GM23338 (cell line): ENCODE results near the gene FDXR. TPM values are rescaled to one million over a fixed set of nuclear protein-coding genes. Genes with fewer than 3 reads are reported as not detected.

ENCODE experiments used
- ATAC-seq: fragments of 200-7000 bp; cut with Tn5 transposase; 3 replicates; pipeline ENCODE4 v1.9.1; 2020
- DNase-seq: peaks from one replicate; pipeline ENCODE4 v3.0.0-alpha.2; 2015; ENCODE audit warnings: low spot score
- H2AFZ ChIP-seq: fragments of 200-600 bp; sonication (generic); 2 replicates; pipeline ENCODE4 v1.8.0; 2016; ENCODE audit warnings: antibody characterized with exemption, mild to moderate bottlenecking, moderate library complexity
- H3F3A ChIP-seq: fragments of 200-600 bp; sonication (generic); replicated peaks from 2 replicates; pipeline ENCODE4 v1.8.0; 2017; ENCODE audit warnings: antibody characterized with exemption, mixed run types, low read depth
- H3K27ac ChIP-seq: fragments of 200-600 bp; sonication (generic); 2 replicates; pipeline ENCODE4 v1.6.1; 2016; ENCODE audit warnings: low read depth
- H3K27me3 ChIP-seq: fragments of 200-600 bp; sonication (generic); 2 replicates; pipeline ENCODE4 v1.8.0; 2016; ENCODE audit warnings: mild to moderate bottlenecking, mixed run types, moderate library complexity; ENCODE audit not compliant: insufficient read depth
- H3K36me3 ChIP-seq: fragments of 200-600 bp; sonication (generic); 2 replicates; pipeline ENCODE4 v1.8.0; 2016; ENCODE audit warnings: mild to moderate bottlenecking; ENCODE audit not compliant: insufficient read depth
- H3K4me1 ChIP-seq: fragments of 200-600 bp; sonication (generic); 2 replicates; pipeline ENCODE4 v1.8.0; 2016; ENCODE audit warnings: mild to moderate bottlenecking, moderate library complexity; ENCODE audit not compliant: insufficient read depth
- H3K4me2 ChIP-seq: fragments of 200-600 bp; sonication (generic); 2 replicates; pipeline ENCODE4 v1.7.1; 2017; ENCODE audit warnings: mixed run types
- H3K4me3 ChIP-seq: fragments of 200-600 bp; sonication (generic); 2 replicates; pipeline ENCODE4 v1.6.1; 2016; ENCODE audit warnings: mixed run types
- H3K79me2 ChIP-seq: fragments of 200-600 bp; sonication (generic); replicated peaks from 2 replicates; pipeline ENCODE4 v1.8.0; 2017; ENCODE audit warnings: mild to moderate bottlenecking; ENCODE audit not compliant: insufficient read depth
- H3K9me2 ChIP-seq: fragments of 200-600 bp; sonication (generic); 2 replicates; pipeline ENCODE4 v1.8.0; 2017; ENCODE audit not compliant: insufficient read depth
- H4K20me1 ChIP-seq: fragments of 200-600 bp; sonication (generic); replicated peaks from 2 replicates; pipeline ENCODE4 v1.8.0; 2017; ENCODE audit warnings: mild to moderate bottlenecking; ENCODE audit not compliant: insufficient read depth
- H3K27ac Mint-ChIP-seq: 2 replicates; pipeline ENCODE4 v1.8.0; 2020; ENCODE audit warnings: inconsistent platforms, mild to moderate bottlenecking, moderate library complexity, mixed read lengths
- H3K27me3 Mint-ChIP-seq: 3 replicates; pipeline ENCODE4 v1.8.0; 2022; ENCODE audit warnings: low read depth, mild to moderate bottlenecking, moderate library complexity, mixed read lengths, inconsistent platforms; ENCODE audit not compliant: insufficient read depth, poor library complexity
- H3K36me3 Mint-ChIP-seq: 3 replicates; pipeline ENCODE4 v1.8.0; 2021; ENCODE audit warnings: low read depth, mild to moderate bottlenecking, inconsistent platforms, moderate library complexity, mixed read lengths
- H3K4me1 Mint-ChIP-seq: 3 replicates; pipeline ENCODE4 v1.8.0; 2020; ENCODE audit warnings: mild to moderate bottlenecking, inconsistent platforms, mixed read lengths
- H3K4me3 Mint-ChIP-seq: 3 replicates; pipeline ENCODE4 v1.8.0; 2021; ENCODE audit warnings: moderate library complexity, mild to moderate bottlenecking, inconsistent platforms, mixed read lengths
- H3K9me3 Mint-ChIP-seq: 3 replicates; pipeline ENCODE4 v1.8.0; 2020; ENCODE audit warnings: moderate library complexity, mild to moderate bottlenecking, inconsistent platforms, mixed read lengths
- CREB1 ChIP-seq: fragments of 250-450 bp; sonication (Bioruptor Pico); IDR thresholded peaks from 2 replicates; pipeline ENCODE4 v1.5.0; 2020; ENCODE audit warnings: low read depth, mild to moderate bottlenecking, moderate library complexity
- EZH2 ChIP-seq: fragments of 200-600 bp; sonication (generic); IDR thresholded peaks from one replicate; pipeline ENCODE4 v1.8.0; 2017; ENCODE audit warnings: antibody characterized with exemption, mild to moderate bottlenecking, low read depth; ENCODE audit not compliant: unreplicated experiment
- EZH2phosphoT487 ChIP-seq: fragments of 200-600 bp; sonication (generic); IDR thresholded peaks from one replicate; pipeline ENCODE4 v1.8.1; 2018; ENCODE audit warnings: antibody characterized with exemption; ENCODE audit not compliant: unreplicated experiment
- JUNB ChIP-seq: IDR thresholded peaks from one replicate; pipeline ENCODE4 v1.6.1; 2016; ENCODE audit warnings: antibody characterized with exemption; ENCODE audit not compliant: unreplicated experiment
- NANOG ChIP-seq: IDR thresholded peaks from 2 replicates; pipeline ENCODE4 v1.6.1; 2016; ENCODE audit warnings: antibody characterized with exemption, borderline replicate concordance
- POLR2AphosphoS5 ChIP-seq: IDR thresholded peaks from 2 replicates; pipeline ENCODE4 v1.6.1; 2016; ENCODE audit warnings: antibody characterized with exemption, low read depth
- STAT1 ChIP-seq: IDR thresholded peaks from one replicate; pipeline ENCODE4 v1.6.1; 2016; ENCODE audit warnings: antibody characterized with exemption; ENCODE audit not compliant: unreplicated experiment
- ZNF114 ChIP-seq: fragments of 250-450 bp; sonication (Bioruptor Pico); IDR thresholded peaks from 2 replicates; pipeline ENCODE4 v1.5.0; 2020; ENCODE audit warnings: mild to moderate bottlenecking, moderate library complexity
- ZNF331 ChIP-seq: fragments of 250-450 bp; sonication (Bioruptor Pico); IDR thresholded peaks from 2 replicates; pipeline ENCODE4 v1.5.0; 2020; ENCODE audit warnings: low read depth, mild to moderate bottlenecking, moderate library complexity
- ZNF462 ChIP-seq: fragments of 250-450 bp; sonication (Bioruptor Pico); IDR thresholded peaks from 2 replicates; pipeline ENCODE4 v1.5.0; 2020; ENCODE audit warnings: mild to moderate bottlenecking, moderate library complexity
- polyA plus RNA-seq: library from polyadenylated mRNA; unstranded; fragments of >200 nt; fragmentation: Nextera tagmentation; extraction: Ambion mirVana; gene quantifications from 2 replicates; pipeline ENCODE4 v1.2.1, GENCODE V29; 2016
- total RNA-seq: library from RNA; depleted of rRNA; stranded (reverse); fragments of >200 nt; shearing (Covaris generic); gene quantifications from 2 replicates; pipeline ENCODE4 v1.2.3, GENCODE V29; 2014
- TF ChIP-seq, protein P1 (sequence below): IDR thresholded peaks from 2 replicates; pipeline ENCODE4 v1.6.1; 2016; ENCODE audit warnings: antibody characterized with exemption
- TF ChIP-seq, protein P2 (sequence below), 2 experiments: fragments of 200-600 bp in 1 of 2; sonication (generic) in 1 of 2; conservative IDR thresholded peaks; 2 replicates each; pipeline versions ENCODE4 v1.5.1 to v1.6.1; 2016 to 2017; ENCODE audit warnings: antibody characterized with exemption in 2 of 2, low read depth in 2 of 2, mild to moderate bottlenecking in 2 of 2, moderate library complexity in 1 of 2
- TF ChIP-seq, protein P3 (sequence below): IDR thresholded peaks from one replicate; pipeline ENCODE4 v1.6.1; 2018; ENCODE audit warnings: antibody characterized with exemption; ENCODE audit not compliant: unreplicated experiment

FDXR gene
- total and polyA plus RNA-seq, 2 experiments from 2014 or later = 21.7 to 33.1 TPM

GRCh38 chr17:74866198-74866835, 6.5 kb downstream of the FDXR start:
- Mint-ChIP-seq H3K4me3 (no peak overlapping the region), H3K4me1 (peaks cover 14% of the 10 kb centered on the region), H3K27me3 (peaks cover 26% of the 10 kb centered on the region), H3K36me3 (peaks cover 15% of the 10 kb centered on the region; the same call in 2 of the 3 replicates), H3K9me3 (peaks cover 2% of the 10 kb centered on the region; the same call in 1 of the 3 replicates), H3K27ac (no peak overlapping the region)
- H3F3A ChIP-seq = peaks cover 8% of the 10 kb centered on the region; the same call in 1 of the 2 replicates
- H3K27me3 ChIP-seq = peaks cover 11% of the 10 kb centered on the region
- DNase-seq = no peak
- peaks cover under 1% of the 10 kb centered on the region; the same call in 1 of the 2 replicates for H4K20me1 ChIP-seq
- no peak overlapping the region for H3K27ac ChIP-seq
- no peak overlapping the region for H2AFZ ChIP-seq
- peaks cover 6% of the 10 kb centered on the region; the same call in 1 of the 2 replicates for H3K4me1 ChIP-seq
- no peak for ATAC-seq
- H3K79me2 ChIP-seq = no peaks in the 10 kb centered on the region
- no peaks in the 10 kb centered on the region for H3K9me2 ChIP-seq
- no peak overlapping the region for H3K4me3 ChIP-seq
- TF ChIP-seq, protein P1, sequence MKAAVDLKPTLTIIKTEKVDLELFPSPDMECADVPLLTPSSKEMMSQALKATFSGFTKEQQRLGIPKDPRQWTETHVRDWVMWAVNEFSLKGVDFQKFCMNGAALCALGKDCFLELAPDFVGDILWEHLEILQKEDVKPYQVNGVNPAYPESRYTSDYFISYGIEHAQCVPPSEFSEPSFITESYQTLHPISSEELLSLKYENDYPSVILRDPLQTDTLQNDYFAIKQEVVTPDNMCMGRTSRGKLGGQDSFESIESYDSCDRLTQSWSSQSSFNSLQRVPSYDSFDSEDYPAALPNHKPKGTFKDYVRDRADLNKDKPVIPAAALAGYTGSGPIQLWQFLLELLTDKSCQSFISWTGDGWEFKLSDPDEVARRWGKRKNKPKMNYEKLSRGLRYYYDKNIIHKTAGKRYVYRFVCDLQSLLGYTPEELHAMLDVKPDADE = no peak
- TF ChIP-seq ZNF462 (CRISPR knock-in tag) (no peak), STAT1 (no peak), EZH2phosphoT487 (no peak), CREB1 (no peak), NANOG (no peak), EZH2 (no peak), ZNF331 (CRISPR knock-in tag) (no peak), ZNF114 (CRISPR knock-in tag) (no peak), POLR2AphosphoS5 (no peak), JUNB (no peak)
- TF ChIP-seq, protein P2, sequence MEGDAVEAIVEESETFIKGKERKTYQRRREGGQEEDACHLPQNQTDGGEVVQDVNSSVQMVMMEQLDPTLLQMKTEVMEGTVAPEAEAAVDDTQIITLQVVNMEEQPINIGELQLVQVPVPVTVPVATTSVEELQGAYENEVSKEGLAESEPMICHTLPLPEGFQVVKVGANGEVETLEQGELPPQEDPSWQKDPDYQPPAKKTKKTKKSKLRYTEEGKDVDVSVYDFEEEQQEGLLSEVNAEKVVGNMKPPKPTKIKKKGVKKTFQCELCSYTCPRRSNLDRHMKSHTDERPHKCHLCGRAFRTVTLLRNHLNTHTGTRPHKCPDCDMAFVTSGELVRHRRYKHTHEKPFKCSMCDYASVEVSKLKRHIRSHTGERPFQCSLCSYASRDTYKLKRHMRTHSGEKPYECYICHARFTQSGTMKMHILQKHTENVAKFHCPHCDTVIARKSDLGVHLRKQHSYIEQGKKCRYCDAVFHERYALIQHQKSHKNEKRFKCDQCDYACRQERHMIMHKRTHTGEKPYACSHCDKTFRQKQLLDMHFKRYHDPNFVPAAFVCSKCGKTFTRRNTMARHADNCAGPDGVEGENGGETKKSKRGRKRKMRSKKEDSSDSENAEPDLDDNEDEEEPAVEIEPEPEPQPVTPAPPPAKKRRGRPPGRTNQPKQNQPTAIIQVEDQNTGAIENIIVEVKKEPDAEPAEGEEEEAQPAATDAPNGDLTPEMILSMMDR (conservative IDR thresholded peaks at IDR 0.05; ENCODE audit: low read depth in 2 of 2) = no peak
- TF ChIP-seq, protein P3, sequence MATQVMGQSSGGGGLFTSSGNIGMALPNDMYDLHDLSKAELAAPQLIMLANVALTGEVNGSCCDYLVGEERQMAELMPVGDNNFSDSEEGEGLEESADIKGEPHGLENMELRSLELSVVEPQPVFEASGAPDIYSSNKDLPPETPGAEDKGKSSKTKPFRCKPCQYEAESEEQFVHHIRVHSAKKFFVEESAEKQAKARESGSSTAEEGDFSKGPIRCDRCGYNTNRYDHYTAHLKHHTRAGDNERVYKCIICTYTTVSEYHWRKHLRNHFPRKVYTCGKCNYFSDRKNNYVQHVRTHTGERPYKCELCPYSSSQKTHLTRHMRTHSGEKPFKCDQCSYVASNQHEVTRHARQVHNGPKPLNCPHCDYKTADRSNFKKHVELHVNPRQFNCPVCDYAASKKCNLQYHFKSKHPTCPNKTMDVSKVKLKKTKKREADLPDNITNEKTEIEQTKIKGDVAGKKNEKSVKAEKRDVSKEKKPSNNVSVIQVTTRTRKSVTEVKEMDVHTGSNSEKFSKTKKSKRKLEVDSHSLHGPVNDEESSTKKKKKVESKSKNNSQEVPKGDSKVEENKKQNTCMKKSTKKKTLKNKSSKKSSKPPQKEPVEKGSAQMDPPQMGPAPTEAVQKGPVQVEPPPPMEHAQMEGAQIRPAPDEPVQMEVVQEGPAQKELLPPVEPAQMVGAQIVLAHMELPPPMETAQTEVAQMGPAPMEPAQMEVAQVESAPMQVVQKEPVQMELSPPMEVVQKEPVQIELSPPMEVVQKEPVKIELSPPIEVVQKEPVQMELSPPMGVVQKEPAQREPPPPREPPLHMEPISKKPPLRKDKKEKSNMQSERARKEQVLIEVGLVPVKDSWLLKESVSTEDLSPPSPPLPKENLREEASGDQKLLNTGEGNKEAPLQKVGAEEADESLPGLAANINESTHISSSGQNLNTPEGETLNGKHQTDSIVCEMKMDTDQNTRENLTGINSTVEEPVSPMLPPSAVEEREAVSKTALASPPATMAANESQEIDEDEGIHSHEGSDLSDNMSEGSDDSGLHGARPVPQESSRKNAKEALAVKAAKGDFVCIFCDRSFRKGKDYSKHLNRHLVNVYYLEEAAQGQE = no peak
- no peaks in the 10 kb centered on the region for H3K36me3 ChIP-seq
- no peak overlapping the region for H3K4me2 ChIP-seq
